ENCODE measurements around the gene KRT33B.

DNA sequence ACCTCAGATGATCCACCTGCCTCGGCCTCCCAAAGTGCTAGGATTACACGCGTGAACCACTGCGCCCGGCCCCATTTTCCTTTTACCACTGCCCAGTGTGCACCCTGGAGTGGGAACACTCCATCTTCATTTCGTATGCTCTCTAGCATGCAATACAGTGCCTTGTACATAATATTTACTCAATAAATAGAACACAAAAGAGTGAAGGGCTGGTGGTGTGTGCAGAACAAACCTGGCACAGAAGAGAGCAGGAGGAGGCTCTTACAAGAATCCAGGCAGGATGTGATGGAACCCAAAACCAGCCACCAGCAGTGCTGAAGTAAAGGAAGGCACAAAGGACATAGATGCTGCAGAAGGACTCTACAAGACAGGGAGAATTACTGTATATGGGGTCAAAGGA, 47.5 kb upstream of the KRT33B start:
- TF ChIP-seq, protein P1, sequence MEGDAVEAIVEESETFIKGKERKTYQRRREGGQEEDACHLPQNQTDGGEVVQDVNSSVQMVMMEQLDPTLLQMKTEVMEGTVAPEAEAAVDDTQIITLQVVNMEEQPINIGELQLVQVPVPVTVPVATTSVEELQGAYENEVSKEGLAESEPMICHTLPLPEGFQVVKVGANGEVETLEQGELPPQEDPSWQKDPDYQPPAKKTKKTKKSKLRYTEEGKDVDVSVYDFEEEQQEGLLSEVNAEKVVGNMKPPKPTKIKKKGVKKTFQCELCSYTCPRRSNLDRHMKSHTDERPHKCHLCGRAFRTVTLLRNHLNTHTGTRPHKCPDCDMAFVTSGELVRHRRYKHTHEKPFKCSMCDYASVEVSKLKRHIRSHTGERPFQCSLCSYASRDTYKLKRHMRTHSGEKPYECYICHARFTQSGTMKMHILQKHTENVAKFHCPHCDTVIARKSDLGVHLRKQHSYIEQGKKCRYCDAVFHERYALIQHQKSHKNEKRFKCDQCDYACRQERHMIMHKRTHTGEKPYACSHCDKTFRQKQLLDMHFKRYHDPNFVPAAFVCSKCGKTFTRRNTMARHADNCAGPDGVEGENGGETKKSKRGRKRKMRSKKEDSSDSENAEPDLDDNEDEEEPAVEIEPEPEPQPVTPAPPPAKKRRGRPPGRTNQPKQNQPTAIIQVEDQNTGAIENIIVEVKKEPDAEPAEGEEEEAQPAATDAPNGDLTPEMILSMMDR (IDR thresholded peaks at IDR 0.05; ENCODE audit: insufficient read depth, low read length, poor library complexity, severe bottlenecking) = no peak
- no peak for TF ChIP-seq EZH2phosphoT487 (conservative IDR thresholded peaks at IDR 0.05; ENCODE audit: low read length)

Data from SU-DHL-6 (cell line).